Keratinocyte (primary cell): ENCODE measurements around the gene VAMP2.
A peak's percentile ranks its signal among the peaks of the same experiment; 100 is the strongest.

ENCODE experiments used
- EZH2 ChIP-seq: IDR thresholded peaks from one replicate; pipeline ENCODE4 v1.6.1; 2012; ENCODE audit warnings: inconsistent platforms, mild to moderate bottlenecking, low read length, moderate library complexity
- TF ChIP-seq, protein P1 (sequence below), 3 experiments: IDR thresholded peaks in 1 of 3; conservative IDR thresholded peaks in 1 of 3; optimal IDR thresholded peaks in 1 of 3; 2 replicates in 2 of 3; 3 replicates in 1 of 3; pipeline versions ENCODE3 to v1.5.1; 2011; ENCODE audit warnings: low read length in 3 of 3, mild to moderate bottlenecking in 3 of 3, moderate library complexity in 2 of 3, control low read depth in 1 of 3, inconsistent platforms in 1 of 3; ENCODE audit not compliant: insufficient read depth in 2 of 3; ENCODE audit errors: extremely low read depth in 1 of 3

- TF ChIP-seq, protein P1, sequence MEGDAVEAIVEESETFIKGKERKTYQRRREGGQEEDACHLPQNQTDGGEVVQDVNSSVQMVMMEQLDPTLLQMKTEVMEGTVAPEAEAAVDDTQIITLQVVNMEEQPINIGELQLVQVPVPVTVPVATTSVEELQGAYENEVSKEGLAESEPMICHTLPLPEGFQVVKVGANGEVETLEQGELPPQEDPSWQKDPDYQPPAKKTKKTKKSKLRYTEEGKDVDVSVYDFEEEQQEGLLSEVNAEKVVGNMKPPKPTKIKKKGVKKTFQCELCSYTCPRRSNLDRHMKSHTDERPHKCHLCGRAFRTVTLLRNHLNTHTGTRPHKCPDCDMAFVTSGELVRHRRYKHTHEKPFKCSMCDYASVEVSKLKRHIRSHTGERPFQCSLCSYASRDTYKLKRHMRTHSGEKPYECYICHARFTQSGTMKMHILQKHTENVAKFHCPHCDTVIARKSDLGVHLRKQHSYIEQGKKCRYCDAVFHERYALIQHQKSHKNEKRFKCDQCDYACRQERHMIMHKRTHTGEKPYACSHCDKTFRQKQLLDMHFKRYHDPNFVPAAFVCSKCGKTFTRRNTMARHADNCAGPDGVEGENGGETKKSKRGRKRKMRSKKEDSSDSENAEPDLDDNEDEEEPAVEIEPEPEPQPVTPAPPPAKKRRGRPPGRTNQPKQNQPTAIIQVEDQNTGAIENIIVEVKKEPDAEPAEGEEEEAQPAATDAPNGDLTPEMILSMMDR (optimal IDR thresholded peaks at IDR 0.05 in 1 of 3, IDR thresholded peaks at IDR 0.05 in 1 of 3, conservative IDR thresholded peaks at IDR 0.05 in 1 of 3; ENCODE audit: extremely low read depth in 1 of 3, insufficient read depth in 2 of 3, low read length in 3 of 3): peak in 1 of 3 experiments; percentile 2
- TF ChIP-seq EZH2: no peak
Observed at GRCh38 chr17:8110456-8110804, 52.3 kb downstream of the VAMP2 start.
